Calu3 (cell line): Measurements from ENCODE around the gene TMCC1. TPM values are rescaled to one million over a fixed set of nuclear protein-coding genes. Genes with fewer than 3 reads are reported as not detected.
"Not testable (repeated sequence)": the region's sequence is repeated elsewhere in the genome, so short reads cannot be mapped to it uniquely, and the experiment has no call there.

Experiments
- BruUV-seq: library from RNA; stranded (reverse); fragments of 400-500 nt; replicated peaks from 2 replicates; lab custom pipeline; 2021; lab: Mats Ljungman, UMichigan
- CTCF ChIA-PET: fragments of 300-600 bp; sonication (Branson Sonifier 250); formaldehyde crosslinking; loops from one replicate; lab custom pipeline; 2022; ENCODE audit warnings: antibody characterized with exemption; lab: Charles Lee
- DNase-seq: peaks from one replicate; pipeline ENCODE4 v3.0.0; 2022
- H3K27ac Mint-ChIP-seq: one replicate; pipeline ENCODE4 v1.8.0; 2022; ENCODE audit warnings: mixed read lengths; ENCODE audit not compliant: unreplicated experiment
- H3K27me3 Mint-ChIP-seq: one replicate; pipeline ENCODE4 v1.8.0; 2022; ENCODE audit warnings: mixed read lengths; ENCODE audit not compliant: unreplicated experiment
- H3K36me3 Mint-ChIP-seq: one replicate; pipeline ENCODE4 v1.8.0; 2022; ENCODE audit warnings: mild to moderate bottlenecking, moderate library complexity, mixed read lengths; ENCODE audit not compliant: insufficient read depth, unreplicated experiment
- H3K4me1 Mint-ChIP-seq: one replicate; pipeline ENCODE4 v1.8.0; 2022; ENCODE audit warnings: mild to moderate bottlenecking, low read depth, mixed read lengths; ENCODE audit not compliant: unreplicated experiment
- H3K4me3 Mint-ChIP-seq: one replicate; pipeline ENCODE4 v1.8.0; 2022; ENCODE audit warnings: mild to moderate bottlenecking, low read depth, moderate library complexity, mixed read lengths; ENCODE audit not compliant: unreplicated experiment
- H3K9me3 Mint-ChIP-seq: one replicate; pipeline ENCODE4 v1.8.0; 2022; ENCODE audit warnings: low read depth, mixed read lengths; ENCODE audit not compliant: unreplicated experiment
- CTCF ChIP-seq: fragments of 200-600 bp; IDR thresholded peaks from one replicate; pipeline ENCODE4 v1.8.0; 2022; ENCODE audit warnings: antibody characterized with exemption; ENCODE audit not compliant: unreplicated experiment
- intact Hi-C: fragments of 100-400 bp; cut with micrococcal nuclease; formaldehyde crosslinking; loops from one replicate; pipeline ENCODE4 v1.10.0; 2022; ENCODE audit not compliant: unreplicated experiment
- total RNA-seq: library from RNA; stranded (reverse); gene quantifications from 2 replicates; pipeline ENCODE4 v1.2.3, GENCODE V29; 2022

Gene TMCC1
- total RNA-seq, 1 experiment from 2014 or later, result 57.2 TPM

DNA sequence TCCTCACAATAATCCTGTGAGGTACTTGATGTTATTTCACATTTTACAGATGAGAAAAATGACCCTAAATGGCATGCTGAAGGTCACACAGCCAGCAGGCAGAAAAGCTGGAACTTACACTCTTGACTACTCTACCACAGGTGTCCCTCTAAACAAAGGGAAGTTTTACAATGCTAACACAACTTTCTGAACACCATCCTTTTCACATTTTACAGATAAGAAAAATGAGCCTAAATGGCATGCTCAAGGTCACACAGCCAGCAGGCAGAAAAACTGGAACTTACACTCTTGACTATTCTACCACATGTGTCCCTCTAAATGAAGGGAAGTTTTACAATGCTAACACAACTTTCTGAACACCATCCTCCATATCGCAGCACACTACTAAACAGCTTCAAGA is 35.6 kb downstream of the TMCC1 start:
- H3K4me3 Mint-ChIP-seq, result no peak overlapping the region
- CTCF ChIA-PET, result no interaction called here
- DNase-seq, result no peak
- no peaks in the 10 kb centered on the region for H3K27me3 Mint-ChIP-seq
- peaks cover 30% of the 10 kb centered on the region for H3K4me1 Mint-ChIP-seq
- TF ChIP-seq CTCF, result no peak
- H3K9me3 Mint-ChIP-seq, result no peaks in the 10 kb centered on the region
- intact Hi-C loops, result loop anchor here (5.0 kb wide), 1 partner anchor 34 kb away; the partner anchor contains the start of gene TMCC1
- H3K27ac Mint-ChIP-seq, result no peak overlapping the region
- peaks cover 16% of the 10 kb centered on the region for H3K36me3 Mint-ChIP-seq
- BruUV-seq, result no TSS peak

- peak overlapping the region; percentile 86 for H3K27ac Mint-ChIP-seq
- CTCF ChIA-PET, result not testable (repeated sequence)
Measured at GRCh38 chr3:129856790-129857189, 36.7 kb downstream of the TMCC1 start.

GRCh38 chr3:129855832-129856419 is 37.6 kb downstream of the TMCC1 start:
- no peak overlapping the region for H3K4me3 Mint-ChIP-seq
- peaks cover 30% of the 10 kb centered on the region for H3K4me1 Mint-ChIP-seq

More at GRCh38 chr3:129856790-129857189, 36.7 kb downstream of the TMCC1 start:
- not testable (repeated sequence) for DNase-seq, H3K9me3 Mint-ChIP-seq, BruUV-seq, H3K27me3 Mint-ChIP-seq, H3K4me3 Mint-ChIP-seq
- H3K36me3 Mint-ChIP-seq, result peaks cover 16% of the 10 kb centered on the region
- intact Hi-C loops, result loop anchor here (5.0 kb wide), 1 partner anchor 36 kb away; the partner anchor contains the start of gene TMCC1
- H3K4me1 Mint-ChIP-seq, result peaks cover 30% of the 10 kb centered on the region

DNA sequence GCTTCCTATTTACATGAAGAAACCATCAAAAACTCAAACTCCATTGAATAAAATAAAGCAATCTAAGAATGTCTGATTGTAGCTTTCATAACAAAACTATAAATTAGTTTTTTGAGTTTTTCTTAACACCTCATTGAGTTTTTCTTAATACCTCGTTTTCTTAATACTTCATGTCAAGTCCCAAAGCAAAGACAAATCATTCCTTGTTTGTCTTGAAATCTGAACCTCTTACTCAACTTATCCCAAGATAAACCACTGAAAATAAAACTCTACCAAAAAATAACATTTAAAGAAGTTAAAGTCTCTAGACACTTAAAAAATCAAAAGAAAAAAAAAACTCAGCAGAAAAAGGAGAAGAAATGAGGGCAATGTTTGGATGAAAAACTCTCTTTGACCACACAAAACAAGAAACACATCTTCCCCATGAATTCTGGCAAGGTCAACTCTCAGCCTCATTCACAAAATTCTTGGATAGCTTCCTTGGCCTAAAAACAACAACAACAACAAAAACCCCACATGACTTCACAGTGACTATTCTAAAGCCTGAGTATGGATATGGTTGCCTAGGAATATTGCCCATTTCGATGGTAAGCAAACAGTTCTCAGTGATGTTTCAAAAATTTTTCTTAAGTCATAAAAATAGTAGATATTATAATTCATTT is 38.2 kb downstream of the TMCC1 start:
- no peaks in the 10 kb centered on the region for H3K27me3 Mint-ChIP-seq
- intact Hi-C loops, result loop anchor here (5.0 kb wide), 1 partner anchor 37 kb away; the partner anchor contains the start of gene TMCC1
- H3K36me3 Mint-ChIP-seq, result peaks cover 10% of the 10 kb centered on the region
- BruUV-seq, result TSS peak; percentile 62
- DNase-seq, result no peak
- no peak for TF ChIP-seq CTCF
- H3K27ac Mint-ChIP-seq, result peak overlapping the region; percentile 86
- H3K9me3 Mint-ChIP-seq, result no peaks in the 10 kb centered on the region
- CTCF ChIA-PET, result interaction anchor here (0.6 kb wide), 1 partner anchor 197 kb away, joined by 6 read pairs; no protein-coding TSS in a partner anchor
- no peak overlapping the region for H3K4me3 Mint-ChIP-seq
- peaks cover 30% of the 10 kb centered on the region for H3K4me1 Mint-ChIP-seq

More at GRCh38 chr3:129855832-129856419, 37.6 kb downstream of the TMCC1 start:
- TF ChIP-seq CTCF, result no peak
- no peaks in the 10 kb centered on the region for H3K27me3 Mint-ChIP-seq
- H3K9me3 Mint-ChIP-seq, result no peaks in the 10 kb centered on the region
- CTCF ChIA-PET, result no interaction called here
- H3K27ac Mint-ChIP-seq, result peak overlapping the region; percentile 86
- BruUV-seq, result no TSS peak
- DNase-seq, result no peak
- intact Hi-C loops, result loop anchor here (5.0 kb wide), 1 partner anchor 36 kb away; the partner anchor contains the start of gene TMCC1
- peaks cover 15% of the 10 kb centered on the region for H3K36me3 Mint-ChIP-seq
